Kidney (tissue), 14 donors: ENCODE measurements around the gene RAD51B. TPM values are rescaled to one million over a fixed set of nuclear protein-coding genes. Genes with fewer than 3 reads are reported as not detected.

Experiments
- DNase-seq, 5 donors: peaks; one replicate each; pipeline ENCODE4 v3.0.0-alpha.2; 2013 to 2020
- FAIRE-seq: peaks from 2 replicates; lab custom pipeline; 2012; peaks lifted over from hg19 to GRCh38; lab: Jason Lieb, UNC
- H3K27ac ChIP-seq, 2 donors: one replicate each; pipeline ENCODE4 v1.7.0; 2013; ENCODE audit warnings: low read depth in 2 of 2, low read length in 2 of 2, inconsistent platforms in 1 of 2
- H3K27me3 ChIP-seq: one replicate; pipeline ENCODE4 v1.7.1; 2013; ENCODE audit warnings: low read length, inconsistent platforms; ENCODE audit not compliant: control insufficient read depth, insufficient read depth
- H3K36me3 ChIP-seq, 3 donors: one replicate each; pipeline versions ENCODE4 v1.7.0 to v1.7.1; 2013; ENCODE audit warnings: low read length in 3 of 3, control low read depth in 1 of 3, inconsistent platforms in 1 of 3; ENCODE audit not compliant: insufficient read depth in 3 of 3, control insufficient read depth in 2 of 3
- H3K4me1 ChIP-seq, 3 donors: one replicate each; pipeline versions ENCODE4 v1.7.0 to v1.7.1; 2013; ENCODE audit warnings: low read length in 3 of 3, inconsistent platforms in 1 of 3, low read depth in 1 of 3; ENCODE audit not compliant: control insufficient read depth in 2 of 3, insufficient read depth in 2 of 3
- H3K4me3 ChIP-seq, 3 donors: one replicate each; pipeline versions ENCODE4 v1.7.0 to v1.8.1; 2013; ENCODE audit warnings: low read length in 3 of 3, control low read depth in 1 of 3, inconsistent platforms in 1 of 3
- H3K9ac ChIP-seq, 3 donors: one replicate each; pipeline versions ENCODE4 v1.7.0 to v1.7.1; 2013; ENCODE audit warnings: low read length in 3 of 3, control low read depth in 1 of 3, inconsistent platforms in 1 of 3
- H3K9me3 ChIP-seq, 3 donors: one replicate each; pipeline versions ENCODE4 v1.7.0 to v1.7.1; 2013; ENCODE audit warnings: low read length in 3 of 3, control low read depth in 1 of 3, inconsistent platforms in 1 of 3; ENCODE audit not compliant: control insufficient read depth in 2 of 3, insufficient read depth in 1 of 3
- intact Hi-C: fragments of 100-400 bp; cut with DNase I; formaldehyde crosslinking; loops from one replicate; pipeline ENCODE4 v1.11.1; 2022
- polyA plus RNA-seq: library from polyadenylated mRNA; stranded (reverse); fragments of 350-450 nt; fragmentation: Illumina TruSeq; extraction: RNeasy Lipid Tissue Mini Kit (QIAGEN cat#74804); gene quantifications from one replicate; pipeline ENCODE4 v1.2.3, GENCODE V29; 2014; ENCODE audit warnings: low read depth, low replicate concordance; ENCODE audit not compliant: insufficient read depth
- total RNA-seq: library from RNA; stranded (reverse); fragmentation: NEBNext Ultra II Directional; extraction: Animal tissue kit (Norgen Biotek cat#: 25700); gene quantifications from one replicate; pipeline ENCODE4 v1.2.1, GENCODE V29; 2021
- TF ChIP-seq, protein P1 (sequence below): IDR thresholded peaks from 3 replicates; pipeline ENCODE4 v1.5.1; 2012; ENCODE audit warnings: mild to moderate bottlenecking, moderate library complexity, borderline replicate concordance; ENCODE audit not compliant: insufficient read depth; ENCODE audit errors: extremely low read depth
- donor health status: control.
- donor health status: control.
- donor health status: control.
- donor health status: control.
- donor health status: control.
- donor health status: DM: yes; HTN: yes; CAD: no.
- donor health status: Normal renal cell carcinoma (clear cell type).

The RAD51B gene
- total and polyA plus RNA-seq, 2 donors from 2014 or later: 6.9 to 18.0 TPM

DNA sequence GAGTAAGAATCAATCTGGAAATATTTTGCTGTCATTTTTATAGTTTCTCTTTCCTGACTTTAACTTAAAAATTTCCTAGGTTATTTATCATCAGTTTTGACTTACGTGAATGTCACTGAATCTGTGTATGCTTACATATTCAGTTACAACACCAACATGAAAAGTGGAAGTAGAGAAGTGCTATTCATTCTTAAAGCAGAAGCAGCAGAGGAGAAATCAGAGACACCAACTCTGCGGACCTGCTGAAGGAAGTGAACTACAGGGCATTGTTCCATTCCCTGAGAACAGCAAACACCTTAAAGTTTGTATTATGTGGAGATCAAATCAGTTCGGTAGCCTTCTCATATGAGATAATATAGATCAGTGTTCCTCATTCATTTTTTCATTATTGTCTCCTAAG is 34.1 kb downstream of the RAD51B start:
- Histone ChIP-seq H3K27ac (no peak overlapping the region), H3K4me1 (no peaks in the 10 kb centered on the region), H3K36me3 (no peaks in the 10 kb centered on the region), H3K4me3 (no peak overlapping the region), H3K9ac (no peak overlapping the region), H3K9me3 (no peaks in the 10 kb centered on the region), H3K27me3 (no peaks in the 10 kb centered on the region)
- intact Hi-C loops: no loop called here
- FAIRE-seq (no peak), DNase-seq (no peak)
- TF ChIP-seq, protein P1, sequence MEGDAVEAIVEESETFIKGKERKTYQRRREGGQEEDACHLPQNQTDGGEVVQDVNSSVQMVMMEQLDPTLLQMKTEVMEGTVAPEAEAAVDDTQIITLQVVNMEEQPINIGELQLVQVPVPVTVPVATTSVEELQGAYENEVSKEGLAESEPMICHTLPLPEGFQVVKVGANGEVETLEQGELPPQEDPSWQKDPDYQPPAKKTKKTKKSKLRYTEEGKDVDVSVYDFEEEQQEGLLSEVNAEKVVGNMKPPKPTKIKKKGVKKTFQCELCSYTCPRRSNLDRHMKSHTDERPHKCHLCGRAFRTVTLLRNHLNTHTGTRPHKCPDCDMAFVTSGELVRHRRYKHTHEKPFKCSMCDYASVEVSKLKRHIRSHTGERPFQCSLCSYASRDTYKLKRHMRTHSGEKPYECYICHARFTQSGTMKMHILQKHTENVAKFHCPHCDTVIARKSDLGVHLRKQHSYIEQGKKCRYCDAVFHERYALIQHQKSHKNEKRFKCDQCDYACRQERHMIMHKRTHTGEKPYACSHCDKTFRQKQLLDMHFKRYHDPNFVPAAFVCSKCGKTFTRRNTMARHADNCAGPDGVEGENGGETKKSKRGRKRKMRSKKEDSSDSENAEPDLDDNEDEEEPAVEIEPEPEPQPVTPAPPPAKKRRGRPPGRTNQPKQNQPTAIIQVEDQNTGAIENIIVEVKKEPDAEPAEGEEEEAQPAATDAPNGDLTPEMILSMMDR: no peak

DNA sequence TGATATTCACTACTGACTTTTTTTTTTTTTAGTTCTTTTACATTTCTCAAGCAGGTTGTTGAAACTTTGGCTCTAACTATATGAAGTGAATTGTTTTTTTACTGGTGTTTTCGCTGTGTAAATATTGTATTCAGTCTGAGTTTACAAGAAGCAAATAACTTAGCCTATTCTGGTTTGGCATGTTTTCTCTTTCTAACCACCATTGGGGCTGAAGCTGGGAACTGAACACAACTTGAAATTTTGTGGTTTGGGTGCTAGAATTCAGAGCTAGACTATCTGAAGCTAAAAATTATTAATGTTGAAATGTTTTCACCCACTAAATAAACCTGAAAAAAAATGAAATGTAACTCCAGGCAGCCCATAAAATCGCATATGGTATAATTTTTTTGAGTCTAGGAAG is 37.2 kb downstream of the RAD51B start:
- no peaks in the 10 kb centered on the region for H3K27me3 ChIP-seq
- FAIRE-seq (no peak), DNase-seq (no peak)
- no peaks in the 10 kb centered on the region for H3K36me3 ChIP-seq
- no peaks in the 10 kb centered on the region for H3K4me1 ChIP-seq
- H3K4me3 ChIP-seq: no peak overlapping the region
- TF ChIP-seq, protein P1: no peak
- intact Hi-C loops: no loop called here
- no peak overlapping the region for H3K27ac ChIP-seq
- no peaks in the 10 kb centered on the region for H3K9me3 ChIP-seq
- no peak overlapping the region for H3K9ac ChIP-seq

DNA sequence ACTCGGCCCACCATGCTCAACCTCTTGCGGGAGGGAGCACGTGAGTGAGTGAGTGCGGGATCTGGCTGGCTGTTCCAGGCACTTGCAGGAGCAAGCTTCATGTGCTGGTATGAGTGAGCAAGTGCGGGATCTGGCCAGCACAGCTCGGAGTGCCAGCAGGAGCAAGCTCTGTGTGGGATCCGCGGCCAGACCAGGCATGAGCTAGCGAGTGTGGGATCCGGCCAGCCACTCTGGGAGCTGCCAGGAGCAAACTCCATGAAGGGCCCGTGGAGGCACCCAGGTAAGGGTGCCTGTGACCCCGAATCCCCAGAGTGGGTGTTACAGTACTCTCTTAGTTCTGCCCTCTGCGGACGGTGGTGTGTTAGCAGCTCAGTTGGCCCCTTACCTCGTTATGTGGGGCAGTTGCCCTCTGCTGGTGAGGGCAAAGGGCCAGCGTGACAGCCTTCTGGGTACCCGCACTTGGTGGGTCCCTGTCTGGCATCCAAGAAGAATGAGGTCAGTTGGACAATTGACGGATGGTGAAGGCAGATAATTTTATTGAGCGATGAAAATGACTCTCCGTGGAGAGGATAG is 38.3 kb downstream of the RAD51B start:
- TF ChIP-seq, protein P1: no peak
- no peak overlapping the region for H3K27ac ChIP-seq
- DNase-seq (no peak), FAIRE-seq (no peak)
- H3K9ac ChIP-seq: no peak overlapping the region
- H3K4me3 ChIP-seq: no peak overlapping the region
- no peaks in the 10 kb centered on the region for H3K9me3 ChIP-seq
- intact Hi-C loops: no loop called here
- no peaks in the 10 kb centered on the region for H3K27me3 ChIP-seq
- no peaks in the 10 kb centered on the region for H3K4me1 ChIP-seq
- no peaks in the 10 kb centered on the region for H3K36me3 ChIP-seq
